HG03442 (cell line): ENCODE measurements around the gene TSPEAR.
"Not testable (repeated sequence)": the region's sequence is repeated elsewhere in the genome, so short reads cannot be mapped to it uniquely, and the experiment has no call there.

ENCODE experiments used
- ATAC-seq: cut with Tn5 transposase; IDR thresholded peaks from one replicate; pipeline ENCODE4 v1.9.1; 2021; ENCODE audit warnings: mild to moderate bottlenecking, moderate library complexity; ENCODE audit not compliant: unreplicated experiment

Gene TSPEAR

GRCh38 chr21:44479556-44480199 lies 231.7 kb downstream of the TSPEAR start:
- not testable (repeated sequence) for ATAC-seq

- ATAC-seq, result no peak
These were observed 232.6 kb downstream of the TSPEAR start for GRCh38 chr21:44478801-44479167.

GRCh38 chr21:44478124-44478800 lies 233.1 kb downstream of the TSPEAR start:
- ATAC-seq, result no peak

GRCh38 chr21:44477712-44478111 lies 233.7 kb downstream of the TSPEAR start:
- ATAC-seq, result no peak

DNA sequence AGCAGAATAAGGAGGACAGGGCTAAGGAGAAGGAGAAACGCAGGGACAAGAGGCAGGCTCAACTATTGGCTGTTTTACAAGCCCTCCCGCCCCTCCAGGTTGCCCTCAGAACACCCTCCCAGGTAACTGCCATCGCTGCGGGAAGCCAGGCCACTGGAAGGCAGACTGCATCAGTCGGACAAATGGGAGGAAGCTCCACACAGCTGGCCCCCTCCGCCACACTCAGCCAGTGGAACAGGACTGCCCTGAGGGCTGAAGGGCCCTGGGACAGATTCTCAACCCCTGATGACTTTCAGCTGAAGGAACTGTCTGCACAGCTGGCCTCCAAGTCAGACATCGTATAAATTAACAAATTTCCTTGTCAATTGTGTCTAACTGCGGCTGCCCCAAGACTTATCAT lies 234.2 kb downstream of the TSPEAR start:
- no peak for ATAC-seq

GRCh38 chr21:44475266-44475845 lies 236.0 kb downstream of the TSPEAR start:
- ATAC-seq, result no peak

GRCh38 chr21:44473915-44474555 lies 237.3 kb downstream of the TSPEAR start:
- ATAC-seq, result no peak

- ATAC-seq, result no peak
These were observed 239.4 kb downstream of the TSPEAR start for GRCh38 chr21:44471996-44472395.

GRCh38 chr21:44471341-44471740 lies 240.0 kb downstream of the TSPEAR start:
- no peak for ATAC-seq

DNA sequence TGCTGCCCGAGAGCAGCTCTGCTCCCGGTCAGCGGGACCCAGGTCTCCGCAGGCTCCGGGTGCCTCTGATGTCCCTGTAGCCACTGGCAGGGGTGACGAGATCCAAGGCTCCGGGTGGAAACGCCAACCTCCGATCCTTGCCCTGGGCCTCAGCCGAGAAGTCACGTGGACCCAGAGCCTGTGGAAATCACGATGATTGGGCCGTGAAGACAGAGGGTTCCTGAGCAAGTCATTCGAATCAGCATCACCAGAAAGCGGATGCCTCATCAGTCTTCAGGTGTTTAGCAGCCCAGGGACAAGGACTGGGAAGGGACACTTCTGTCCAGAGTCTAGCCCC lies 243.5 kb downstream of the TSPEAR start:
- ATAC-seq, result no peak

- ATAC-seq, result no peak
These were observed 244.1 kb downstream of the TSPEAR start for GRCh38 chr21:44466996-44467858.

DNA sequence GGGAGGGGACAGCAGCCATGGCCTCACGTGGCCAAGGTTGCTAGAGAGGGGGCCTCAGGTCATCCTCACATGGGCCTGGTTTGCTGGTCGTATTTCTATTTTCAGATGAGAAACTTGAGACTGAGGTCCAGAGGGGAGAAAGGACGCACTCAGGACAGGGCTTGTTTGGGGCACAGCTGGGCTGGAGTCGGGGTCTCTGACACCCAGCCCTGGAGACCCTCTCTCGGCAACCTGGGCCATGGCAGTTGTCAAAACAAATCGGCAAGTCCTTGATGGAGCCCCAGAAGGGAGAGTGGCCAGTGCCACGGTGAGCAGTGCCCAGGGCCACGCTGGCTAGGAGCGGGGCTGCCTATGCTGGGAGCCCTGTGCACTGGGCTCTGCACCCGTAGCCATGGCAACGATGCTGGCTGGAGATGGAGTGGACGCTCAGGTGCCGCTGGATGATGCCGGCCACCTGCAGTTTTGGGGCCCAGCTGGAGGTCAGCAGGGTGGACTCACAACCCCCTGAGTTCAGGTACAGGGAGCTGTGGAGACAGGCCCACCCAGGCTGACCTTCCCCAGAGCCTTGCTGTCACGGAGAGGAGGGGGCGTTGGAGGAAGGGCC lies 244.9 kb downstream of the TSPEAR start:
- no peak for ATAC-seq

GRCh38 chr21:44464351-44464750 lies 247.0 kb downstream of the TSPEAR start:
- ATAC-seq, result no peak

- no peak for ATAC-seq
These were observed 247.6 kb downstream of the TSPEAR start for GRCh38 chr21:44463724-44464123.

- no peak for ATAC-seq
These were observed 248.6 kb downstream of the TSPEAR start for GRCh38 chr21:44462834-44463200.

GRCh38 chr21:44462086-44462833 lies 249.1 kb downstream of the TSPEAR start:
- ATAC-seq, result no peak

GRCh38 chr21:44461464-44462001 lies 249.8 kb downstream of the TSPEAR start:
- no peak for ATAC-seq

- ATAC-seq, result no peak
These were observed 250.4 kb downstream of the TSPEAR start for GRCh38 chr21:44461005-44461404.

- ATAC-seq, result no peak
These were observed 251.0 kb downstream of the TSPEAR start for GRCh38 chr21:44460441-44460755.
